GM21360 (cell line): Measurements from ENCODE around the gene SPR.
A peak's percentile ranks its signal among the peaks of the same experiment; 100 is the strongest.
"Not testable (repeated sequence)": the region's sequence is repeated elsewhere in the genome, so short reads cannot be mapped to it uniquely, and the experiment has no call there.

Source experiments
- ATAC-seq: cut with Tn5 transposase; IDR thresholded peaks from one replicate; pipeline ENCODE4 v1.9.1; 2021; ENCODE audit warnings: mild to moderate bottlenecking, moderate library complexity; ENCODE audit not compliant: unreplicated experiment

SPR gene

DNA sequence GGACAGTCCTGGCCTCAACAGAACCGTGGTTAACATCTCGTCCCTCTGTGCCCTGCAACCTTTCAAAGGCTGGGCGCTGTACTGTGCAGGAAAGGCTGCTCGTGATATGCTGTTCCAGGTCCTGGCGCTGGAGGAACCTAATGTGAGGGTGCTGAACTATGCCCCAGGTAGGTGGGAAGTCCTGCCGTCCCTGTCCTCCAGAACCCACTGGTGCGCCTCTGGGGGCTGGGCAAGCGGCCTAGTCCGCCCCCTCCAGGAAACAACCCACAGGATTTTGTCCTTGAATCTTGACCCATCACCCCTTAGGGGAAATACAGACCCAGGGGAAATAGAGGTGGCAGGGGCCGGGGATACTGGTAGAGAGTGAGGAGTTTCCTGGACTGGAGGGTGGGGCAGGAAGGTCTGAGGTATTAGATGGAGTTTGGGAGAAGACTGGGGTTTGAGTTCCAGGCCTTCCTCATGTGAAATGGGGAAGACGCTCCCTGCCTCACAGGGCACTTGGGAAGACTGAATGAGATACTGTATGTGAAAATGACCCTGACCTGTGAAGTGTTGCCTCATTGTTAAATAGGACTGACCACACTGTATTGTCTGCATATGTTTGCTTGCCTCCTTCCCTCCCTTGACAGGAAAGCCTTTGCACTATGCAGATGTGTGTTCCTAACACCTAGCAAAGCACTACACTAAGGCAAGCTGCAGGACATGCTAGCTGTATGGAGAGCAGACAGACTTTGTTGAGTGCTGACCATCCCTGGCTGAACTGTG lies 1.4 kb downstream of the SPR start:
- no peak for ATAC-seq

DNA sequence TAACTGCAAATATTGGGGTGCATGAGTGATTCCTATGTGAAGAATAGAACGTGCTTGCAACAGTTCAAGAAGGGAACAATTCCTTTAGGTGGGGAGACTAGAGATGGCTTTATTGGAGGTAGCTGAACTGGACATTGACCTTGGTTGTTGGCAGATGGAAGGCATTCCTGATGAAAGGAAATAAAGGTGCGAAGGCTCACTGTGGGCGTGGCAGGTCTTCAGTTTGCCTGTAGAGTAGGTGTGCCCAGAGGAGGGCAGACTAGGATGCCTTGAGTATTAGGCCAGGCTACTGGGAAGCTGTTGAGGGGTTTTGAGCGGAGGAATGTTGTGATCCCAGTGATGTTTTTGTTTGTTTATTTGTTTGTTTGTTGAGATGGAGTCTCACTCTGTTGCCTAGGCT lies 2.8 kb downstream of the SPR start:
- no peak for ATAC-seq

DNA sequence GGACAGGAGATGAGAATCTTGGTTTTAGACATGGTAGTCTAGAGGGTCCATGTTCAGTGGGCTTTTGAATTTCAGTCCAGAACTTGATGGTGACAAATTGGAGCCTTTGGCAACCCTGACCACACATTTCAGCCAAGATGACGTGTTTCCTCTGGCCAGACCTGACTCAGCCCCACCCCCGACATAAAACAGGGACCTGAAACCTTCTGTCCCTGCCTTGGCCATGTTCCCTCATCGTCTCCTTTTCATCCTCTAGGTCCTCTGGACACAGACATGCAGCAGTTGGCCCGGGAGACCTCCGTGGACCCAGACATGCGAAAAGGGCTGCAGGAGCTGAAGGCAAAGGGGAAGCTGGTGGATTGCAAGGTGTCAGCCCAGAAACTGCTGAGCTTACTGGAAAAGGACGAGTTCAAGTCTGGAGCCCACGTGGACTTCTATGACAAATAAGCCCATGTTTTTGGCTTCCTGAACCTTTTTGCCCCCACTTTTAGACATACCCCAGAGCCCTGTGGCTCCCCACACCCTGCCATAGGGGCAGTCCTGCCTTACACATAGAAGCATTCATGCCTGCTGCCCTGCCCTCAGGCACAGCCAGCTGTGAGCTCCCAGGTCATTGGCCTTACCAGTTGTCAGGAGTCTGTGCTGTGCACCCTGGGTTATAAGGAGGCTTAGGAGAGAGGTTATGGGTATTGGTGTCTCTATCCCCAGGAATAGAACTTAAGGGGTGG lies 4.0 kb downstream of the SPR start:
- ATAC-seq: no peak

DNA sequence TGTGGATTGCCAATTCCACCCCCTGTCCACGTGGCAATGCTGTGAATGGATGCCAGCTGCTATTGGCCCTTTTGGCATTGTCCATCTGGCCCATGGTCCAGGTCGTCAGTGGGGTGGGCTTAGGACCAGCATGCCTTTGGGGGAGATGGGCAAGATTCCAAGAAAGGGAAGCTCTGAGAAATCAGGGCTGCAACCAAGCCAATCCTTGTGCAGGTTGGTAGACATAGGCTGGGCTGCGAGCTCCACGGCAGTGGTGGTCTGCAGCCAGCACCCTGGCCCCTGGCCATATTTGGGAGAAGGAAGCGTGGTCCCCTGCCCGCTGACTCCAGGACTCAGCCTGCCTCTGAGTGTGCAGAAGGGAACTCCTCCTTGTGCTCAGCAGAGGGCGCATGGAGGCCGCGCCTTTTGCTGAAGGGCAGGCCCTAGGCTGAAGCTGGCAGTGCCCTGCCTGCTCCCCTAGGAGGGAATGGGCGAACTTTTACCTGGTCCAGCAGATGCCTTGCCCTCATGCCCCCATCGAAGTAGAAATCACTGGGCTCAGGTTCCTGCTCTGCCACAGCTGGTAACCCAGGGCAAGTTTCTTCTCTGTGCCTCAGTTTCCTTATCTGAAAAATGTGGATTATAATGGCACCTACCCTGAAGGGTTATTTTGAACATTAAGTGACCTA lies 5.4 kb downstream of the SPR start:
- peak; percentile 50 for ATAC-seq

DNA sequence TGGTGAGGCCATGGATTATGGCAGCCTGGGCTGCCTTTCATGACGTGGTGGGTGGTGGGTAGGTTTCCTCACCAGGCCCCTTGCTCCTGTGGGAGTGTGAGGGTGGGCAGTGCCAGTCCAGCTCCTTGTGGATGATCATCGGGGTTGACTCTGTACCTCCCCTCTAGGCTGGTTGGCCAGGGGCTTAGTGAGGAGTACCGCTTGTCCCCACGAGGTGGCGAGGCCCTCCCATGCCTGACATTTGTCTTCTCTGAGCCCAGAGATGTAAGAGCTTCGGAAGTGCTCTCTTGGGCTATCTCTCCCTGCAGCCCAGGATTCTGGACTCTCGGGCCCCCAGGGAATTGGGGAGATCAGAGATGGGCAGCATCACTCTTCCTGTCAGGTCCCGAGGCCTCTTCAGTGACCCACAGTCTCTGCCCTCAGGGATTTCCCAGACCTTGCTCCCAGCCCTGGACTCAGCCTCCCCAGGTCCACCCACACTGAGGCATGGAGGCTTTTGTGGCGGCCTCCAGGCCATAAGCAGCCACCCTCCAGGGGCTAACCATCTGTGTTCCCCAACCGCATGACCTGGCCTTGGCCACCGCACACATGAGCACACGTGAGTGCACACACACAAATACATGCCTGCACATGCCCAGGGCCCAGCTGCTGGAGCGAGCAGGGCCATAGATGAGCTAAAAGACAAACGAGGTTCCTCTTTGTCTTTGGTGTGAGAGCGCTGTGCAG lies 6.5 kb downstream of the SPR start:
- peak; percentile 82 for ATAC-seq

DNA sequence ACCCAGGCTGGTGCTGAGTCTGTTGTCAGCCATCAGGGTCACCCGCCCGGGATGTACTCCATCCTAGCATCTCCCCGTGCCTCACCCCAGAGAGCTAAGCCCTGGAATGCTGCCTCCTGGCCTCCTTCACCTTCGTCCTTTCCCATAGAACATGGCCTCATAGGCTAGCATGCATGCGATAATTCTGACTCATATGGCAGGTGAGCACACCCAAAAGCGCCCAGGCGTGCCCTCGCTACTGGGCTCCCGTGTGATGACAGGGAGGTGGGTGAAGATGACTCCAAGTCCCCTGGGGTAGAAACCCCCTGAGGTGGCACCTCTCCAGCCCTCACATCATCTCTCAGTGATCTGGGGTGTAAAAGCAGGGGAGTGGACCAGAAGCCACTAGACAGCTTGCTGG lies 7.3 kb downstream of the SPR start:
- ATAC-seq: no peak

DNA sequence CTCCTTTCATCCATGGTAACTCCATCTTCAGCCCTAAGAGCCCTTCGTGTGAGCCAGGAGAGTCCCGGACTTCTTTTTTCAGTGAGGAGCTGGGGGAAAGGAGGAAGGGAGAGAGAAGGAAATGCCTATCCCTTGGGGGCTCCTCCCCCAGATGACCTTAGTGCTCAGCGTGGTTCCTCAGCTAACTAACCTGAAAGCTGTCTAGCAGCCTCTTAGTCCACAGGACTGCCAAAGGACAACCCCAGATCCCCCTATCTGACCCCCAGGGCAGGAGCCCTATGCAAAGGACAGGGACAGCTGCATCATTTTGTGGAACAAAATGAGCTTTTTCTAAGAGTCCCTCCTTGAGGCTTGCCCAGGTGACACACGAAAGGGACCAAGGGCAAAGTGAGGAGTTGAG lies 7.9 kb downstream of the SPR start:
- ATAC-seq: no peak

DNA sequence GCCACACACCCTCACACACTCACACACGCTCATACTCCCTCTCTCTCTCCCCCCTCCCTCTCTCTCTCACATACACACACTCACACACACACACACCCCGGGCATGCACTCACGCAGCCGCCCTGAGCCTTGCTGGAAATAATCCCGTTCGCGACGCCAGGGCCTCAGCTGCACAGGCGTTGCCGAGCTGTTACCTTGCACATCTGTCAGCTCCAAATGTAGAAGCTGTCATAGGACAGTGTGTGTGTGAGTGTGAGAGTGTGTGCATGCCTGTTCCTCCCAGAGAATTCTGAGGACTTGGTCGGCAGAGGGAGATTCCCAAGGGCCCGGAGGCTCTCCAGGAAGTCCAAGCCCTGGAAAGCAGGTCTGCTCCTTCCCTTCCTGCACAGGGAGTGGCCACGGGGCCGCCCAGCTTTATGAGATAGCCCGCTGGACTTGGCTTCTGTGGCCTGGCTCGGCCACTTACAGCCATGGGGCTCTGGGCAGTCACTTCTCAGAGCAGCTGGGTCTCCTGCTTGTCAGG lies 8.6 kb downstream of the SPR start:
- ATAC-seq: no peak

DNA sequence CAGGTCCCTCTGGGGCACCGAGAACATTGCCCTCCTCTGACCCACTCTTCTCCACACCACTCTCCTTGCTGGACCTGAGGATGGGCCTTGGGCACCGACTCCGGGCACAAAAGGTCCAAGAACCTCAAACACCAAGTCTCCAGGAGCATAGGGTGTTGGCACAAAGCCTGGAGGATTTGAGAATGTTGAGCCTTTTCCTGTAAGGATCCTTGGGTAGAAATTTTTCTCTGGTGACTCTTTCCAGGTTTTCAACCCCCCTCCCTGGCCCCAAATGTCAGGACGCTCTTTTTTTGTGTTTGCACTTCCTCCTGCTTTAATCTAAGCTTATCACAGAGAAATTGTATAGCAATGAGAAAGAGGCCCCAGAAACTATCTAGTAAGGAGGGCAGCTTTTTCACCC lies 9.2 kb downstream of the SPR start:
- no peak for ATAC-seq

DNA sequence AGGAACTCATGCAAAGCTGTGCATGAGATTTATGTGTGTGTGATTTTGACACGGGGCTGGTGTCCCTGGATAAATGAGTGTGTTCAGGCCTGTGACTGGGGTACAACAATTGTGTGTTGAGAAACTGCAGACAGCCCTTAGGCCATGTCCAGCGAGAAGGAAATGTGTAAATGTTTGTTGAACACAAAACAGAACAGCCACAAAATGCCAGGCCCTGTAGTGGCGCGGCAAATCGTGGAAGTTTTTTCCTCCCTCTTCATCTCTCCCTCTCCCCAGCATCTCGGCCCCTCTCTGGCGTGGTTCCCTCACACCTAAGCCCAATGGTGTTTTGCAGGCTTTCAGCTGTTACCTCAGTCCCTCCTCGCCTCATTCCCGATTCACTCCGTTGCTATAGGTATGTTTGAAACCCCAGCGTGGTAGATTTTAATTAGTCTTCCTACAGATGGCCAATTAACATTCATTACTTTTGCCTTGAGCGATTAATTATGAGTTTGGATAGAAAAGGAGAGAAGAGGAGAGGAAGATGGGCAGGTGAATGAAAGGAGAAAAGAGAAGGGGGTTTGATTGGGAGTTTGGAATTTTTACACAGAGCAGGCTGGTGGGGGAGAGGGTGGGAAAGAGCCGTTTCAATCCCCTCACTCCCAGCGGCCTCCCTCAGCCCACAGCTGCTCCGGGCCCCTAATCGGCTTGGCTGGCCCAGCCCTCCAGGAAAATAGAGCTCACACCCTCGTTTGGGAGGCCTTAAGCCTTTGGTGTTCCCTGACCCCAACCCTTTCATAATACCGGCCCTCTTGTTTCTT lies 10.8 kb downstream of the SPR start:
- ATAC-seq: no peak

DNA sequence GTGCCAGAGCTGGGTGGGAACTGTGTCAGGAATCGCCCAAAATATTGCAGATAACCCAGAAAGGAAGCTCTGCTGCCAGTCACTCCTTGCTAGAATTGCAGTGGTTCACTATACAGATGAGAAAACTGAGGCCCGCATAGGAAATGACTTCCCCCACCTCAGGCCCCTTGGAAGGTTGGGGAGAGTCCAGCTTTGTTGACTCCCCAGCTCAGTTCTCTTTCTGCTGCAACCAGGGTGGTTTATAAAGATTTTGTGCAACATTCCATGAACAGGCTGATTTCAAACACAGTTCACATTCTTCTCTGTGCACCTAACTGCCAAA lies 11.3 kb downstream of the SPR start:
- ATAC-seq: no peak

DNA sequence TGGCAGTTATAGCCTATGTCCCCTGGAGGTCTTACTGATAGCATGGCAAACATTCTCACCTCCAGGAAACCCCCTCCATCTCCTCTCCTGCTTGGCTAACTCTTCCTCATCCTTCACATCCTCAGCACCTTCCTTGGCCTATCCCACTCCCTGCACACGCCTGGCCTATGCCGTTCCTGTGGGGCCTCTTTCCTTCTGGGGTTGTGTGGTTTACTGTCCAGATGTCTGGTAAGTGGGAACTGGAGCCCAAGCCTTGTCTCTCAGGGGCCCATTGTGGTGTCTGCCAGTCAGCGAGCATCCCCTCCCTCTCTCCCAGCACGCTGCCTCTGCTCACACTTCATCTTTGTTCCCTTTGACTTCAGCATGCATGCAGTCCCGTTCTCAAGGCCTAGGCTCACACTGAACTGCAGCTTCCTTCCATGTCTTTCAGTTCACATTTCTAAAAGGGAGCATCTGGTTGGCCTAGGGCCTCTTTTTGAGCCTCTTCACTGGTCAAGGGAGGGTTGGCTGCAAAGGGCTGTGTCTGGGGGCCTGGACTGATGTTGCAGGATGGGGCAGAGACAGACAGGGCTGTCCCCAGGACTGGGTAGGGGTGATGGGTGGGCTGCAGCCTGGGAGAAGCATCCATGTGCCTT lies 13.1 kb downstream of the SPR start:
- no peak for ATAC-seq

DNA sequence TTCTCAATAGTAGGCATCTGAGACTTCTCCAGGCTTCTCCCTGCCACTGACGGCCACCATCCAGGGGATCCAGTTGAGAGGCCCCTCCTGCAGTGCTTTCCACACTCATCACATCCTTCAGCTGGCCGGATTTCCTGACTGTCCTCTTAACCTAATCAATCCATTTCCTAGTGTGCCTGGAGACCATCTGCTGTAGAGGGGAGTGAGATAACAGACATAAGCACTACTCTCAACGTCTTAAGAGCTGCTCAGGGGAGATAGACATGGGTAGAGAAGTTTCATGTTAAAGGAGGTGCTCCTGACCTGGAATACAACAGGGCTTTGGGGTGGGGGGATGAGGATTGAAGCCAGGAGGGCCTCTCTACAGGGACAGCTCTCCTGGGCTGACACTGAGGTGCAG lies 14.2 kb downstream of the SPR start:
- ATAC-seq: no peak

DNA sequence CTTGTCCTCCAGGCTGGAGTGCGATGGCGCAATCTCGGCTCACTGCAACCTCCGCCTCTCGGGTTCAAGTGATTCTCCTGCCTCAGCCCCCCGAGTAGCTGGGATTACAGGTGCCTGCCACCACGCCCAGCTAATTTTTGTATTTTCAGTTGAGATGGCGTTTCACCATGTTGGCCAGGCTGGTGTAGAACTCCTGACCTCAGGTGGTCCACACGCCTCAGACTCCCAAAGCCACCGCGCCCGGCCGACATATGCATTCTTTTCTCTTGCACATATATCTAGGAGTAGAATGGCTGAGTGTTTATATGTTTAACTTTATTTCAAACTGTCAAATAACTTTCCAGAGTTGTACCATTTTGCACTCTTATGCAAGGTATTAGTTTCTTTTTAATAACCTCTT lies 20.2 kb downstream of the SPR start:
- ATAC-seq: not testable (repeated sequence)

DNA sequence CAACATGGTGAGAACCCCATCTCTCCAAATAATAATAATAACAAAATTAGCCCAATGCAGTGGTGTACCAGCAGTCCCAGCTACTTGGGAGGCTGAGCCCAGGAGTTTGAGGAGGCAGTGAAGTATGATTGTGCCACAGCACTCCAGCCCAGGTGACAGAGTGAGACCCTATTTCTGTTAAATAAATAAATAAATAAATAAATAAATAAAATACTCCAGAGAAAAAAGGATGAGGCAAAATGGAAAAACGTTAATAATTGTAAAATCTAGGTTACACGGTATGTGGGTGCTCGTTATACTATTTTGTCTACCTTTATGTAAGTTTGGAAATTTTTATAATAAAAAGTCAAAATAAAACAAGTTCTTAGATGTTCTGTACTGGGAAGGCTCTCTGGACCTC lies 21.5 kb downstream of the SPR start:
- no peak for ATAC-seq

DNA sequence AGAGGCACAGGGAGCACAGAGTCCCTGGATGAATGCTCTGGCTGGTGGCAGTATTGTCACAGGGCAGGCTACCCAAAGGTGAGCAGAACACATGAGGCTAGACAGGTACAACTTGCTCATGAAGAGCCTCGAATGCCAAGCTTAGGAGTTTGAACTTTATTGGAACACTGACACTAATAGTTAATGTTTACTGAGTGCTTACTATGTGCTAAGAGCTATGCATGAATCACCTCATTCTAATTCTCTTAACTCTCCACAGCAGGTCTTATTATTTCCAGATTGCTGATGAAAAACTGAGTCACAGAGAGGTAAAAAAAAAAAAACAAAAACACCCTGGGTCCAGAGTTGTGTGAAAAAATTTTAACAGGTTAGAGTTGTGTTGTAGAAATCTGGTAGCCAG lies 24.0 kb downstream of the SPR start:
- ATAC-seq: no peak

DNA sequence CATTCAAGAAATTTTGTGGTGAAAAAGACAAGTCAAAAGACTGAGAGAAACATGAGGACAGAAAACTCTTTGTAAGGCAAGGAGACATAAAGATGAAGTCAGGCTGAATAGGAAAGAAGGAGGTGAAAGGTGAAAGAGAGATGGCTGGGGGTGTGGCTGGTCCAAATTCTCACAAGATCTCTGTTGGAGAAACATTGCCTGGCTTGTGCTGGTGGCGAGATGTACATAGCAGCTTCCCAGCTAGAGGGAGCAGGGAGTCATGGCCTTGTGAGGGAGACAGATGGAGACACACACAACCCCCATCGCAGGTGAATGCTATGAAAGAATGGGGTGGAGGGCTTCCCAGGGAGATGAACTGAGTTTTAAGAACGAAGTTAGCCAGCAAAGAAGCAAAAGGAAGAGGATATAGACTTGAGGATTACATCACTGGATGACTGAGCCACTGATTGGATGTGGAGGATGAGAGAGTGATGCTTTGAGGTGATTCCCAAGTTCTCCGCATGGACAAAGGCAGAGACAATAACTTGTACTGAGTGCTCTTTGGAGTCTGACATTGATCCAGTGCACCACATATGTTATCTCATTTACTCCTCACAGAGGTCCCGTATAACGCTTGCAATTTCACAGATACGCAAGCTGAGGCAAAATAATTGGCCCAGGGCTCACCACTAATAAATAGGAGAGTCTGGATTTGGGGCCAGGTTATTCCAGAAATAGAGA lies 26.4 kb downstream of the SPR start:
- ATAC-seq: no peak

DNA sequence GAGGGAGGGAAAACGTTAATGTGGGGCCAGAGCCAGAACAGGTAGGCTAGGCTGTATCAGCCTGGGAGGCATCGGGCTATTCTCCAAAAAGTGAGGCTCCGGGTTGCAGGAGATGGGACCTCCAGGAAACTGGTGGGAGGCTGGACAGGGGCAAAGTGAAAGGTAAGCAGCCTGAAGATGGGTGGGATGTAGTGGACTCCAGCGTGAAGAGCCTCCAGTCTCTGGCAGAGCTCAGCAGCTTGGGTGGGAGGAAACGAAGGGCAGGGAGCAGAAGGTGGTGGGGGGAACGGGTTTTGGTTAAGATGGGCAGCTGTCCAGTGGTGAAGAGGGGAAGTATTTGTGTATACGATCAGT lies 27.0 kb downstream of the SPR start:
- ATAC-seq: no peak

DNA sequence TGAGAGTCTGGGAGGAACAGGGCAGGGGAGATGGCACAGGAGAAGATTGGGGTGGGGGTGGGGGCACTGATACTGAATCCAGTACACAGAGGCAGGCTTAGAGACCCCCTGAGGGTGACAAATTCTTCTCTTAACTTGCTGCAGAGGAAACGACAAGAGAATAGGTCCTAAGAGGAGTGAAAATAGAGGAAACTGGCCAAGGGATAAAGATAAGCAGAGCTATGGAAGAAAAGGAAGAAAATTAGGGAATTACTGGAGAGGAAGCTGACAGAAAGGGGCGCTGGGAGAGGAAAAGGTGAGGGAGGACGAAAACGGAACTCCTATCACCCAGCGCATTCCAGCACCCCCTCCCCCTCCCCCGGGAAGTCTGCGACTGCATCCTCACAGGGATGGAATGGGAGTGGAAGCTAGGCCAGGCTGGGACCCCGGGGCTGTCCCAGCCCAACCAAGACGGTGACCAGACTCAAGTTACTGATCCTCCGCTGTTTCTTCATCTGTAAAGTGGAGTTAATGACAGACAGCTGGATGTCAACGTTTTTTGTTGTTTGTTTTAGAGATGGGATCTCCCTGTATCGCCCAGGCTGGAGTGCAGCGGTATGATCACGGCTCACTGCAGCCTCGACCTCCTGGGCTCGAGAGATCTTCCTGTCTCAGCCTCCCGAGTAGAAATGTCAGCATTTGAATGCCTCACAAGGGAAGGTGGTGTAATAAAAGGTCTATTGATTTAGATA lies 27.5 kb downstream of the SPR start:
- no peak for ATAC-seq
